ENCODE results near the gene PRMT1.

The PRMT1 gene

GRCh38 chr19:49684983-49685553 is 8.0 kb downstream of the PRMT1 start:
- POLR2A ChIA-PET = interaction anchor here (0.6 kb wide), 1 partner anchor 10 kb away, joined by 4 read pairs; no protein-coding TSS in a partner anchor
- CTCF ChIA-PET = interaction anchor here (1.0 to 2.0 kb wide), 7 partner anchors 9 to 182 kb away, joined by 3 to 6 read pairs (median 4); no protein-coding TSS in a partner anchor
- no peak for DNase-seq (ENCODE audit: extremely low spot score)
- no peak for TF ChIP-seq CTCF (IDR thresholded peaks at IDR 0.05; ENCODE audit: control extremely low read depth, extremely low read depth, low read depth, missing control alignments)

GRCh38 chr19:49685845-49686332 is 8.8 kb downstream of the PRMT1 start:
- CTCF ChIA-PET = interaction anchor here (1.4 to 1.9 kb wide), 3 partner anchors 13 to 116 kb away, joined by 3 to 5 read pairs (median 4); no protein-coding TSS in a partner anchor
- no peak for TF ChIP-seq CTCF (IDR thresholded peaks at IDR 0.05; ENCODE audit: control extremely low read depth, extremely low read depth, low read depth, missing control alignments)
- DNase-seq (ENCODE audit: extremely low spot score) = no peak
- POLR2A ChIA-PET = interaction anchor here (0.6 kb wide), 1 partner anchor 11 kb away, joined by 4 read pairs; no protein-coding TSS in a partner anchor

GRCh38 chr19:49686503-49687088 is 9.5 kb downstream of the PRMT1 start:
- no peak for TF ChIP-seq CTCF (IDR thresholded peaks at IDR 0.05; ENCODE audit: control extremely low read depth, extremely low read depth, low read depth, missing control alignments)
- DNase-seq (ENCODE audit: extremely low spot score) = no peak
- CTCF ChIA-PET = interaction anchor here (1.4 to 1.8 kb wide), 2 partner anchors 101 to 117 kb away, joined by 3 to 5 read pairs; no protein-coding TSS in a partner anchor
- POLR2A ChIA-PET = interaction anchor here (0.7 kb wide), 1 partner anchor 162 kb away, joined by 3 read pairs; no protein-coding TSS in a partner anchor

GRCh38 chr19:49687150-49687549 is 10.1 kb downstream of the PRMT1 start:
- no peak for TF ChIP-seq CTCF (IDR thresholded peaks at IDR 0.05; ENCODE audit: control extremely low read depth, extremely low read depth, low read depth, missing control alignments)
- ChIA-PET POLR2A (interaction anchor here (0.7 kb wide), 1 partner anchor 161 kb away, joined by 3 read pairs; no protein-coding TSS in a partner anchor), CTCF (interaction anchor here (1.8 kb wide), 1 partner anchor 117 kb away, joined by 5 read pairs; no protein-coding TSS in a partner anchor)
- DNase-seq (ENCODE audit: extremely low spot score) = no peak

- DNase-seq (ENCODE audit: extremely low spot score) = no peak
- no peak for TF ChIP-seq CTCF (IDR thresholded peaks at IDR 0.05; ENCODE audit: control extremely low read depth, extremely low read depth, low read depth, missing control alignments)
- CTCF ChIA-PET = interaction anchor here (1.8 kb wide), 1 partner anchor 118 kb away, joined by 5 read pairs; no protein-coding TSS in a partner anchor
- POLR2A ChIA-PET = no interaction called here
Observed at GRCh38 chr19:49687566-49688316, 10.7 kb downstream of the PRMT1 start.

GRCh38 chr19:49688531-49689132 is 11.6 kb downstream of the PRMT1 start:
- no peak for DNase-seq (ENCODE audit: extremely low spot score)
- POLR2A ChIA-PET = no interaction called here
- CTCF ChIA-PET = no interaction called here
- no peak for TF ChIP-seq CTCF (IDR thresholded peaks at IDR 0.05; ENCODE audit: control extremely low read depth, extremely low read depth, low read depth, missing control alignments)

All from GM10248 (cell line).